Adrenal gland (tissue), 5 donors: ENCODE measurements around the gene GJA3.

Experiments used
- POLR2A ChIP-seq, 2 donors: fragments of 450-650 bp; IDR thresholded peaks; one replicate each; pipeline ENCODE4 v1.6.1; 2017; ENCODE audit warnings: antibody characterized with exemption in 2 of 2, mild to moderate bottlenecking in 2 of 2, moderate library complexity in 1 of 2
- TF ChIP-seq, protein P1 (sequence below), 6 experiments: fragments of 450-650 bp in 4 of 6; fragments of 200-600 bp in 2 of 6; sonication (generic) in 1 of 6; IDR thresholded peaks; 1 replicate in 5 of 6; 2 replicates in 1 of 6; pipeline versions ENCODE4 v1.5.1 to v1.8.0; 2016 to 2021; ENCODE audit warnings: antibody characterized with exemption in 6 of 6, mild to moderate bottlenecking in 2 of 6, moderate library complexity in 1 of 6
- donor health status: DM: no; HTN: no; CAD: no.

DNA sequence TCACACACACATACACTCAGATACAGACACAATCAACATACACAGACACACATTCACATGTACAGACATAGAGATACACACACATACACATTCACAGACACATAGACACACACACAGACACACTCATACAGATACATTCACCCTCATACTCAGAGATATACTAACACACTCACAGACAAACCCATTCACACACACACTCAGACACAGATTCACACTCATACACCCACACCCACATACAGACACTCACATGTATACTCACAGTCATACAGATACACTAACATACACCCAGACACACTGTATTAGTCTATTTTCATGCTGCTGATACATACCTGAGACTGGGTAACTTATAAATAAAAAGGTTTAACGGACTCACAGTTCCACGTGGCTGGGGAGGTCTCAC, 30.8 kb downstream of the GJA3 start:
- TF ChIP-seq, protein P1, sequence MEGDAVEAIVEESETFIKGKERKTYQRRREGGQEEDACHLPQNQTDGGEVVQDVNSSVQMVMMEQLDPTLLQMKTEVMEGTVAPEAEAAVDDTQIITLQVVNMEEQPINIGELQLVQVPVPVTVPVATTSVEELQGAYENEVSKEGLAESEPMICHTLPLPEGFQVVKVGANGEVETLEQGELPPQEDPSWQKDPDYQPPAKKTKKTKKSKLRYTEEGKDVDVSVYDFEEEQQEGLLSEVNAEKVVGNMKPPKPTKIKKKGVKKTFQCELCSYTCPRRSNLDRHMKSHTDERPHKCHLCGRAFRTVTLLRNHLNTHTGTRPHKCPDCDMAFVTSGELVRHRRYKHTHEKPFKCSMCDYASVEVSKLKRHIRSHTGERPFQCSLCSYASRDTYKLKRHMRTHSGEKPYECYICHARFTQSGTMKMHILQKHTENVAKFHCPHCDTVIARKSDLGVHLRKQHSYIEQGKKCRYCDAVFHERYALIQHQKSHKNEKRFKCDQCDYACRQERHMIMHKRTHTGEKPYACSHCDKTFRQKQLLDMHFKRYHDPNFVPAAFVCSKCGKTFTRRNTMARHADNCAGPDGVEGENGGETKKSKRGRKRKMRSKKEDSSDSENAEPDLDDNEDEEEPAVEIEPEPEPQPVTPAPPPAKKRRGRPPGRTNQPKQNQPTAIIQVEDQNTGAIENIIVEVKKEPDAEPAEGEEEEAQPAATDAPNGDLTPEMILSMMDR (IDR thresholded peaks at IDR 0.05): no peak
- no peak for TF ChIP-seq POLR2A (IDR thresholded peaks at IDR 0.05)
